HG03439 (cell line): ENCODE results near the gene CDK12.
"Not testable (repeated sequence)": the region's sequence is repeated elsewhere in the genome, so short reads cannot be mapped to it uniquely, and the experiment has no call there.

Experiments
- ATAC-seq: cut with Tn5 transposase; IDR thresholded peaks from one replicate; pipeline ENCODE4 v1.9.1; 2021; ENCODE audit warnings: mild to moderate bottlenecking, moderate library complexity; ENCODE audit not compliant: unreplicated experiment

The CDK12 gene

DNA sequence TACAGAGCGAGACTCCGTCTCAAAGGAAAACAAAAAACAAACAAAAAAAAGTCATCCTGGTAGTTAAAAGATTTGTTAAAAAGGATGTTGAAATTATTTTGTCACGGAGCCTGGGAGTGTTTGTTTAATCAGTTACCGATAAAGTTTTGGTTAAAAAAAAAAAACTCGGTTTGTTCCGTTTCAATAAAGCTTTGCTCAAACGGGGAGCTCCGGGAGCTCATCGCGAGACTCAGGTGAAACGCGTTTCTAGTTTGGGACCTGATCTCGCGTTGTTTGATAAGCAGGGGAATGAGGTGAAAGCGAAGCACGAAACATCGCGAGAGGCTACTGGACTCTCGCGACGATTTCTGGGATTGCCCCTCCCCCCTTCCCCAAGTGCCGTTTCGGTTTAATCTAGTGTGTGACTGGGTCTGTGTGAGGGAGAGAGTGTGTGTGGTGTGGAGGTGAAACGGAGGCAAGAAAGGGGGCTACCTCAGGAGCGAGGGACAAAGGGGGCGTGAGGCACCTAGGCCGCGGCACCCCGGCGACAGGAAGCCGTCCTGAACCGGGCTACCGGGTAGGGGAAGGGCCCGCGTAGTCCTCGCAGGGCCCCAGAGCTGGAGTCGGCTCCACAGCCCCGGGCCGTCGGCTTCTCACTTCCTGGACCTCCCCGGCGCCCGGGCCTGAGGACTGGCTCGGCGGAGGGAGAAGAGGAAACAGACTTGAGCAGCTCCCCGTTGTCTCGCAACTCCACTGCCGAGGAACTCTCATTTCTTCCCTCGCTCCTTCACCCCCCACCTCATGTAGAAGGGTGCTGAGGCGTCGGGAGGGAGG, at the start of gene CDK12:
CDK12 (plus strand) TSS at position 374 of the 813 bp plus-strand sequence. CDS start 586 bp downstream, outside the sequence.
- peak; percentile 79 for ATAC-seq

DNA sequence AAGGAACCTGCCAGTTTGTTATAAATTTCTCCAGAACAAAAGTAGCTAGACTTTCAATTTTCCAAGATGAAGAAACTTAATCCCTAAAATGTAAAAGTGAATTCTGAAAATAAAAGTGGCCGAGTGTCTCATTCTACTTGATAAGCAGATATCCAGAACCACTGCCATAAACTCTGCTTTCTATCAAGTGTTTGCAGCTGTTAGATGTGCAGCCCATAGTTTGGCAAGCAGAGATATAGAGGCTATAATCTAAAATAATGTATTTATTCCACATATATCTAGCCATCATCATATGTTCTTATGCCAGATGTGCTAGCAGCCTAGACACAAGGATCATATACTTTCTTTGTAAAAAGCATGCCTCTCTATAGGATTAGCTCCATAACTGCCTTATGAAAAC, 45.1 kb upstream of the CDK12 start:
- ATAC-seq = no peak

DNA sequence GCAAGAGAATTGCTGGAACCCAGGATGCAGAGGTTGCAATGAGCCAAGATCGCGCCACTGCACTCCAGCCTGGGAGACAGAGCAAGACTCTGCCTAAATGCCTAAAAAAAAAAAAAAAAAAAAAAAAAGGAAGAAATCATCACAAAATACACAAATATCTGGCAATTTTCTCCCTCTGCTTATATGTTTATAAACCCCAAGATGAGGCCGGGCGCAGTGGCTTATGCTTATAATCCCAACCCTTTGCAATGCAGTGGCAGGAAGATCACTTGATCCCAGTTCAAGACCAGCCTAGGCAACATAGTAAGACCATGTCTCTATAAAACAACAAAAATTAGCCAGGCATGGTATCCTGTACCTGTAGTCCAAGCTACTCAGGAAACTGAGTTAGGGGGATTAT, 31.7 kb upstream of the CDK12 start:
- ATAC-seq = no peak

DNA sequence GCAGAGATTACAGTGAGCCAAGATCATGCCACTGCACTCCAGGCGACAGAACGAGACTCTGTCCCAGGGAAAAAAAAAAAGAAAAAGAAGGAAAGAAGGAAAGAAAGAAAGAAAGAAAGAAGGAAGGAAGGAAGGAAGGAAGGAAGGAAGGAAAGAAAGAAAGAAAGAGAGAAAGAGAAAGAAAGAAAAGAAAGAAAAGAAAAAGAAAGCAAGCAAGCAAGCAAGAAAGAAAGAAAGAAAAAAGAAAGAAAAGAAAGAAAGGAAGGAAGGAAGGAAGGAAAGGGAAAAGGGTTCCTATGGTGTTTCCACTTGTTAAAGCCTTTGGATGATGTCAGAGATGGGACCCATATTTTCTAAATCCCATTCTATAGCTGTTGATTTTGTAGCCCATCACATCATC, 21.4 kb upstream of the CDK12 start:
- not testable (repeated sequence) for ATAC-seq

DNA sequence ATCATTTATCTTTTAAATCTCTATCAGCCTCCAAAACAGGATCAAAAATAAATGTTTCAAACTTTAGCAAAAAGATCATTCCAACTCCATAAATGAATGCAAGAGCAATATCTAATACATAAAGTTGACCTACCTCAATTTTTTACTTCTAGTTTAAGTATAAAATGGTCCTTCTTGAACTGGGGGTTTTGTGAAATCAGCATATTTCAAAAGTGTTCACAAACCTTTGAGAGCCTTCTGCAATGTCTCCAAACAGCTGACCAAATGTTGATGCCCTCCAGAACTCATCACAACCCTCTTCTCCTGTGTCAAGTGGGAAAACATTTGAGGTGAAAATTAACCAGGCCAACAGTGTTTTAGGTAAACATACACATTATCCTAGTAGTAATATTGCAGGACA, 18.0 kb upstream of the CDK12 start:
- ATAC-seq = no peak

DNA sequence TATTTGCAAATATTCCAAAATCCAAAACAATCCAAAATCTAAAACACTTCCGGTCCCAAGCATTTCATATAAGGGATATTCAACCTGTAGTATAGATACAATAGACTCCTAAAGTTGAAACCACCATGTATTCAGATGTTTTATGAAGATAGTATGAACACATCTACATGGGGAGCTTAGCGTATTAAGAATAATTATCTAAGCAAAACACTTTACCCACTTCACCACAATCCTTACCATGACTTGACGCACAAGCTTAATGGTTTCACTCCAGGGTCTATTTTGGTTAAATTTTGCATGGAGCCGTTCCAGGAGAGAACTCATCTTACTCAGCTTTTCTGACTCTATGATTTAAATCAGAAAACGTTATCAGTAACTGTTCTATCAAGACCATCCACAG, 13.7 kb upstream of the CDK12 start:
- ATAC-seq = no peak

DNA sequence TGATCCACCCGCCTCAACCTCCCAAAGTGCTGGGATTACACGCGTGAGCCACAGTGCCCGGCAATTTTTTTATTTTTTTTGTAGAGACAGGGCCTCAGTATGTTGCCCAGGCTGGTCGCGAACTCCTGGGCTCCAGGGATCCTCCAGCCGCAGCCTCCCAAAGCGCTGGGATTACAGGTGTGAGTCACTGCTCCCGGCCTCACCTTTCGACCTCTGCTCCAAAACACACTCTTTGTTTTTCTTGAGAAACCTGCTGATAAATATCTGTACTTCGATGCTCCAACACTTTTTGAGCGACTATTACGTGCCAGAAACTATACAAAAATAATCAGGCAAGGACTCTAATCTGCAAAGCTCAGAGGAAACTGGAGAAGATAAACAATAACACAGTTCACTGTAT, 11.2 kb upstream of the CDK12 start:
- no peak for ATAC-seq

DNA sequence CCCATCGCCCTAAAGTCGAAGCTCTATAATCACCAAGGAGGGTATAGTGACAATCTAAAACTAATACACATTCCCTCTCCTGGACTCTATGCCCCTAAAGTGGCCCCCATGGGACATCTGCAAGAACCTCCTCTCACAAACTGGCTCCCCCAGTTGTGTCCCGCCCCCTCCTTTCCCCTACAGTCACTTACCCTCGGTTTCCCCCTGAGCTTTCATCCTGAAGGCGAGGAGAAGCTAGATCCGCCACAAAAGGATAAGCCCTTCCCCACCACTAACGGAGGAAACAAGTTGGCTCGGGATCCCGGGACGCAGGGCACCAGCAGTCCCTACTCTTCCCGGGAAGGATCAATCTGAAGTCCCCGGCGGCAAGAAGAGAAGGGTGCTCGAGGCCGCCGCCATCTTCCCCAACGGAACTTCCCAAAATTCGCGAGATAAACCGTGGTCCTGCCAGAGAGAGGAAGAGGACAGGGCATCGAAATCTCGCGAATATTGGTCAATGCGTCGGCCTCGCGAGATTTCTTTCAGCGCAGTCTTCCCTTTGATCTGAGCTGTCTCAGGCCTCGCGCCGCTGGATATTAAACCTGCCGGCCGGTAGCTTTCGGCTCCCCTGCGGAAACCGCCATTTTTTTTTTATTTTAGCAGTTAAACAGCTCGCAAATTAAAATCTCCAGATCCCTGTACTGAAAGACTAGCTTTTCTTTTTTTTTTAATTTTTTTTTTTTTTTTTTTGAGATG, 10.3 kb upstream of the CDK12 start, which contains the start of gene MED1:
MED1 (minus strand) TSS at position 417 of the 735 bp plus-strand sequence; CDS start at position 216, 201 bp downstream.
- ATAC-seq = peak; percentile 94

DNA sequence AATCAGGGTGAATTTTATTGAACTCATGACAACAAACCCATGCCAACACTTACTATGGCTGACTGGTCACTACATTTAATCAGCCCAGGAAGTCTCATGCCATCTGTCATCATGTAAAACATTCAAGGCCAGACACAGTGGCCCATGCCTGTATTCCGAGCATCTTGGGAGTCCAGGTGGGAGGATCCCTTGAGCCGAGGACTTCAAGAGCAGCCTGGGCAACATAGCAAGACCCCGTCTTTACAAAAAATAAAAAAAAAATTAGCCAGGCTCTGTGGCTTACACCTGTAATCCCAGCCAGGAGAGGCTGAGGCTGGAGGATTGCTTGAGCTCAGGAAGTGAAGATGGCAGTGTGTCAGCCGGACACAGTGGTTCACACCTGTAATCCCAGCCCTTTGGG, 5.4 kb upstream of the CDK12 start:
- no peak for ATAC-seq

DNA sequence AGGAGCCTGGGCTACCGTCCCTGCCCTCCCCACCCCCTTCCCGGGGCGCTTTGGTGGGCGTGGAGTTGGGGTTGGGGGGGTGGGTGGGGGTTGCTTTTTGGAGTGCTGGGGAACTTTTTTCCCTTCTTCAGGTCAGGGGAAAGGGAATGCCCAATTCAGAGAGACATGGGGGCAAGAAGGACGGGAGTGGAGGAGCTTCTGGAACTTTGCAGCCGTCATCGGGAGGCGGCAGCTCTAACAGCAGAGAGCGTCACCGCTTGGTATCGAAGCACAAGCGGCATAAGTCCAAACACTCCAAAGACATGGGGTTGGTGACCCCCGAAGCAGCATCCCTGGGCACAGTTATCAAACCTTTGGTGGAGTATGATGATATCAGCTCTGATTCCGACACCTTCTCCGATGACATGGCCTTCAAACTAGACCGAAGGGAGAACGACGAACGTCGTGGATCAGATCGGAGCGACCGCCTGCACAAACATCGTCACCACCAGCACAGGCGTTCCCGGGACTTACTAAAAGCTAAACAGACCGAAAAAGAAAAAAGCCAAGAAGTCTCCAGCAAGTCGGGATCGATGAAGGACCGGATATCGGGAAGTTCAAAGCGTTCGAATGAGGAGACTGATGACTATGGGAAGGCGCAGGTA, 762 bp downstream of the CDK12 start:
- peak; percentile 4 for ATAC-seq

DNA sequence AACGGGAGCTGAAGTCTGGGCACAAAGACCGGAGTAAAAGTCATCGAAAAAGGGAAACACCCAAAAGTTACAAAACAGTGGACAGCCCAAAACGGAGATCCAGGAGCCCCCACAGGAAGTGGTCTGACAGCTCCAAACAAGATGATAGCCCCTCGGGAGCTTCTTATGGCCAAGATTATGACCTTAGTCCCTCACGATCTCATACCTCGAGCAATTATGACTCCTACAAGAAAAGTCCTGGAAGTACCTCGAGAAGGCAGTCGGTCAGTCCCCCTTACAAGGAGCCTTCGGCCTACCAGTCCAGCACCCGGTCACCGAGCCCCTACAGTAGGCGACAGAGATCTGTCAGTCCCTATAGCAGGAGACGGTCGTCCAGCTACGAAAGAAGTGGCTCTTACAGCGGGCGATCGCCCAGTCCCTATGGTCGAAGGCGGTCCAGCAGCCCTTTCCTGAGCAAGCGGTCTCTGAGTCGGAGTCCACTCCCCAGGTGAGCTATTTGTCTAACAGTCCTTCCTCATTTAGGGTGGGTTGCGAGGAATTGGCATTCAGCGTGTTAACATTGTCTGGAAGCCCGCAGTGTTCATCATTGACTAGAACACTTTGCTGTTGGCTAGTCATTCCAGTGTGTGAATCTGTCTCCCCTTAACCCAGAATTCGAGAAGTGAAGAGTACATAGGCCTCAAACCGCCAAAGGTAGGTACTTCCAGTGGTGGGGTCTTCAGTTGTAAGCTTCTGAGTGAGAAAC, 1.5 kb downstream of the CDK12 start:
- ATAC-seq = no peak

DNA sequence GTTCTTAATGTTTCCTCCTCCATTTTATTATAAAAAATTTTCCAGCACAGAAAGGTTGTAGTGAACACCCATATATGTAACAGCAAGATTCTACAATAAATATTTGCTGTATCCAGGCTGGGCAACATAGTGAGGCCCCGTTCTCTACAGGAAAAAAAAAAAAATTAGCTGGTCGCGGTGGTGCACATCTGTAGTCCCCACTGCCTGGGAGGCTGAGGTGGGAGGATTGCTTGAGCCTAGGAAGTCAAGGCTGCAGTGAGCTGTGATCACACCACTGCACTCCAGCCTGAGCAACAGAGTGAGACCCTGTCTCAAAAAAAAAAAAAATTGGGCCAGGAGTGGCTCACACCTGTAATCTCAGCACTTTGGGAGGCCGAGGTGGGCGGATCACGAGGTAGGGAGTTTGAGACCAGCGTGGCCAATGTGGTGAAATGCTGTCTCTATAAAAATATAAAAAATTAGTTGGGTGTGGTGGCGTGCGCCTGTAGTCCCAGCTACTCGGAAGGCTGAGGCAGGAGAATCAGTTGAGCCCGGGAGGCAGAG, 3.4 kb downstream of the CDK12 start:
- ATAC-seq = not testable (repeated sequence)

DNA sequence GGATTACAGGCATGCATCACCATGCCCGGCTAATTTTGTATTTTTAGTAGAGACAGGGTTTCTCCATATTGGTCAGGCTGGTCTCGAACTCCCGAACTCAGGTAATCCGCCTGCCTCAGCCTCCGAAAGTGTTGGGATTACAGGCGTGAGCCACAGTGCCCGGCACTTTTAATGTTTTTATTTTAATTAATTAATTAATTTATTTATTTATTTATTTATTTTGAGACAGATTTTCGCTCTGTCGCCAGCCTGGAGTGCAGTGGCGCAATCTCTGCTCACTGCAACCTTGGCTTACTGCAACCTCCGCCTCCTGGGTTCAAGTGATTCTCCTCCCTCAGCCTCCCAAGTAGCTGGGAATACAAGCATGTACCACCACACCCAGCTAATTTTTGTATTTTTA, 7.3 kb downstream of the CDK12 start:
- ATAC-seq = not testable (repeated sequence)

DNA sequence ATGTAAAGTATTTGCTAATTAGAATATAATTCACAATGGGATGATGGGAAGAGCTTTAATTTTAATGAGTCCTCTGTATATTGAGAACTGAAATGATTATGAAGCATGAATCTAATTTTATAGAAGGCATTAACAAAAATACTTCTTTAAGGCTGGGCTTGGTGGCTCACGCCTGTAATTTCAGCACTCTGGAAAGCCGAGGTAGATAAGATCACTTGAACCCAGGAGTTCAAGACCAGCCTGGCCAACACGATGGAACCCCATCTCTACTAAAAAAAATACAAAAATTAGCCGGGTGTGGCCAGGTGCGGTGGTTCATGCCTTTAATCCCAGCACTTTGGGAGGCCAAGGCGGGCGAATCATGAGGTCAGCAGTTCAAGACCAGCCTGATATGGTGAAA, 12.0 kb downstream of the CDK12 start:
- no peak for ATAC-seq

DNA sequence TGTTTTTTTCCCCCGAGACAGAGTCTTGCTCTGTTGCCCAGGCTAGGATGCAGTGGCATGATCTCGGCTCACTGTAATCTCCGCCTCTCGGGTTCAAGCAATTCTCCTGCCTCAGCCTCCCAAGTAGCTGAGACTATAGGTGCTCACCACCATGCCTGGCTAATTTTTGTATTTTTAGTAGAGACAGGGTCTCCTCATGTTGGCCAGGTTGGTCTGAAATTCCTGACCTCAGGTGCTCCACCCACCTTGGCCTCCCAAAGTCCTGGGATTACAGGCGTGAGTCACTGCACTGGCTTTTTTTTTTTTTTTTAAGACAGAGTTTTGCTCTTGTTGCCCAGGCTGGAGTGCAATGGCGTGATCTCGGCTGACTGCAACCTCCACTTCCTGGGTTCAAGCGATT, 18.3 kb downstream of the CDK12 start:
- not testable (repeated sequence) for ATAC-seq

DNA sequence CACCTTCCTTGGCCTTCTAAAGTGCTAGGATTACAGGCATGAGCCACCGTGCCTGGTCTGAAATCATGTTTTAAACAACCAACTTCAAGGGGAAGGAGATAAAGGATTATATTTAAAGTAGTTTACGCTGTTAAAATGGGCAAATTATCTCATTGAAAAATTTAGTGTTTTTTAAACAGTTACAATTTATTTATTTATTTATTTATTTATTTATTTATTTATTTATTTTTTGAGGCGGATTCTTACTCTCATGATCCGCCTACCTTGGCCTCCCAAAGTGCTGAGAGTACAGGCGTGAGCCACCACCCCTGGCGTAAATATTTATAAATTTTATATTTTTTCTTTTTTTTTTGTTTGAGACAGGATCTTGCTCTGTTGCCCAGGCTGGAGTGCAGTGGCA, 22.2 kb downstream of the CDK12 start:
- no peak for ATAC-seq

DNA sequence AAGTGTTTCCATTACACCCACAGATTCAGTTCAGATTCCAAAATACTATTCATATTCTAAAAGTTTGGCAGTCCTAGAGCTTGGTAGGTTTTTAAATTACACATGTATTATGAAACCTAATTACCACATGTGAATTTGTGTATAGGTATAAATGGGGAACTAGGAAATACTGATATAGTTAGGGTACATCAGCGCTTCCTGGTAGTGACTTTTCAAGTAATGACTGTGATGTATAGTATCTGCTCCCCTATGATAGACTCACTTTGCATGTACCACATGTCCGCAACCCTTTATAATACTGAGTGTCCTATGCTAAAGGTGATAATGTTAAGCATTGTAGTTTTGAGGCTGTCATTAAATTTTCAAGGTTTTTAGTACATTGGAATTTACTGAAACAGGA, 22.9 kb downstream of the CDK12 start:
- ATAC-seq = peak; percentile 71

DNA sequence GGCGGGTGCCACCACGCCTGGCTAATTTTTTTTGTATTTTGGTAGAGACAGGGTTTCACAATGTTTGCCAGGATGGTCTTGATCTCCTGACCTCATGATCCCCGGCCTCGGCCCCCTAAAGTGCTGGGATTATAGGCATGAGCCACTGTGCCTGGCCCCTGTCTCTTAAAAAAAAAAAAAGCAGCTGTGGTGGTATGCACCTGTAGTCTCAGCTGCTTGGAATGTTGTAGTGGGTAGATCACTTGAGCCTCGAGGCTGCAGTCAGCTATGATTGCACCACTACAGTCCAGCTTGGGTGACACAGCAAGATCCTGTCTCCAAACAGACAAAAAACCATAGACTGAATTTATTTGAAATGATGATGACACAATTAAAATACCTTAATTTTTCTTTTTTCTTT, 24.3 kb downstream of the CDK12 start:
- ATAC-seq = no peak

DNA sequence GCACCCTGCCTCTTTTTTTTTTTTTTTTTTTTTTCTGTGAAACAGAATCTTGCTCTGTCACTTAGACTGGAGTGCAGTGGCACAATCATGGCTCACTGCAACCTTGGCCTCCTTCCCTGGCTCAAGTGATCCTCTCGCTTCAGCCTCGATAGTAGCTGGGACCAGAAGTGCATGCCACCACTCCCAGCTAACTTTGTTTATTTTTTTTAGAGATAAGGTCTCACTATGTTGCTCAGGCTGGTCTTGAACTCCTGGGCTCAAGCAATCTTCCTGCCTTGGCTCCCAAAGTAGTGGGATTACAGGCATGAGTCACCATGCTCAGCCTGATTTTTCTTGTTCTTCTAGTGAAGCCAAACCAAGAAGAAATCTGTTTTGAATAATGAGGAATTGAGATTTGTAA, 25.0 kb downstream of the CDK12 start:
- ATAC-seq = no peak

DNA sequence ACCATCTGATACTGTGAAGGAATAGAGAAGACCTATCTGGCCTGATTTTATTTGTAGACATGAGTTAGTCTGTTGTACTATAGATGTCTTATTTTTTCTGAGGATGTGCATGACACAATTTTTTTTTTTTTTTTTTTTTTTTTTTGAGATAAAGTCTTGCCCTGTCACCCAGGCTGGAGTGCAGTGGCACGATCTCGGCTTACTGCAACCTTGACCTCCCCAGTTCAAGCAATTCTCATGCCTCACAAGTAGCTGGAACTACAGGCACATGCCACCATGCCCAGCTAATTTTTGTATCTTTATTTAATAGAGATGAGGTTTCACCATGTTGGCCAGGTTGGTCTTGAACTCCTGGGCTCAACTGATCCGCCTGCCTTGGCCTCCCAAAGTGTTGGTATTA, 26.2 kb downstream of the CDK12 start:
- not testable (repeated sequence) for ATAC-seq

DNA sequence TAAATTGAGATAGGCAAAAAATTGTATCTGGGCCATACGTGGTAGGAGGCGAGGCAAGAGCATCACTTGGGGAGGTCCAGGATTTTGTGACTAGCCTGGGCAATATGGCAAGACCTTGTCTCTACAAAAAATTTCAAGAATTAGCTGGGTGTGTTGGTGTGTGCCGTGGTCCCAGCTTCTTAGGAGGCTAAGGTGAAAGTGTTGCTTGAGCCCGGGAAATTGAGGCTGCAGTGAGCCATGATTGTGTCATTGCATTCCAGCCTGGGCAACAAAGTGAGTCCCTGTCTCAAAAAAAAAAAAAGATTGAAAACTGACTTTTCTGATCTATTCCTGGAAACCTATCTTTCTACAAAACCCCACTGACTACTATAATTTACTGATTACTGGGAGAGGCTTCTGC, 26.7 kb downstream of the CDK12 start:
- no peak for ATAC-seq
